RCC 7860 (cell line): ENCODE data around the gene PRAF2.

Source experiments
- DNase-seq: peaks from one replicate; pipeline ENCODE4 v3.0.0-alpha.2; 2015; ENCODE audit warnings: low spot score
- FAIRE-seq: peaks from 2 replicates; lab custom pipeline; 2012; peaks lifted over from hg19 to GRCh38; lab: Jason Lieb, UNC

PRAF2 gene

DNA sequence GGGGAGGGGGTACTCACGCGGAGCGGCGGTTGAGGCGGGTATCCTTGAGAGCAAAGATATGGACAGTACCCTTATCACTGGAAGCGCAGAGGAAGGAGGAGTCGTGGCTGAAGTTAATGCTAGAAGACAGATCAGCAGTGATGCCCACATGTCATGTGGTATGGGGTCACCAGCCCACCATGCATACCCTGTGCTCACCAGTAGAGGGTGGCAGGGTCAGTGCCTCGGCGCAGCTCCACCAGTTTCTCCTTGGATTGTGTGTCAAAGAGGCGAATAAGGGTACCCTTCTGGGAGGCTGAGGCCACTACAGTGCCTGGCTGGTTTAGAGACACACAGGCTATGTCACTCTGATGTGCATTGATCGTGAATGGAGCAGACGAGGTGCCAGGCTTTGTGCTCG is 1.5 kb upstream of the PRAF2 start:
- no peak for DNase-seq
- no peak for FAIRE-seq

DNA sequence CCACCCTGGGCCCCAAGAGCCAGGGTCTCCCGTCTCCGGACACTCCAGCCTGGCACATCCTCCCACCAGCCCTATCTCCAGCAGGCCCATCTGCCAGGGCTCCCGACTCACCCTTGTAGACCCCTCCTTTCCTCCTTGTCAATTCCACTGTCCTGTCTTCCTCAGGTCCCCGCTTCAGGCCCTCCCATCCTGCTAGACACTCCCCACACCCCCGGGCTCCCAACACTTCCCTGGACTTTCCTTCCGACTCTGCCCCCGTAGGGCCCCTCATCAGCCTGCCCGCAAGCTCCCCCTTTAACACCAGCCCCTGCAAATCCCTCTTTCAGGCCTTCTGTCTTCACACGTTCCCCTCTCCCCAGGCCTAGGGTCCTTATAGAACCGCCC is 1.1 kb downstream of the PRAF2 start:
- DNase-seq, result no peak
- FAIRE-seq, result no peak

DNA sequence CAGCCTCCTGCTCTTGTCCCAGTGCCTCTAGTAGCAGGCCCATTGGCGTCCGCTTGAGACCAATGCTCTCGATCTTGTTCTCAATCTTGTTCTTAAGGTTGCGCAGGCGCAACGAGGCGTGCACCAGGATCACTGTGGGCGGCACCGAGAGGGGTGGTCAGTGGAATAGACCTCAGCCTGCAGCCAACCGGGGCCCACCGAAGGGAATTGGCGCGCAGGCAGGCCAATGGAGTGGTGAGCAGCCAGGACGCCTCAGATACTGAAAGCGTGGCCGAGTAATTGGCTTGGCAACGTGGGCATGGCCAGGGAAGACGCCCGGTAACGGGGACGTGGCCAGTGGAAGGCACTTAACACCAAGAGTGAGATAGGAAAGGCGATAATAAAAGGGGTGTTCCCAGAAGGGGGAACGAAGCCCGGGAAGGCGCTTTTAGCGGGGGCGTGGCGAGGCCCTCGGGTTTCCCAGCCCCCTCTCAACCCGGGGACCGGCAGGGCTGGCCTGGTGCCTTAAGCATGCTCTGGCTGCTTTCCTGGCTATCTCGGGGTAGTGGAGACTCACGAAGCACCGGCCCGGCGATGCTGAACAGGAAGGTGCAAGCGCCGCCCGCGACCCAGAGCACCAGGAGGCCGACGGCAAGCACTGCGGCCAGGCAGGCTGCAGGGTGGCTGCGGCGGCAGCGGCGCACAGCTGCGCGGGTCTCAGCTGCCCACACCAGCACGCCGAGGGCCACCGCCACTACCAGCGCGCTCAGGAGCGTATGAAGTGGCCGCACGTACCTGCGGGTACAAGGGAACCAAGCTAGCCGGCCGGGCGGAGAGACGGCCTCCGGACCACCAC is 1.7 kb downstream of the PRAF2 start:
- no peak for DNase-seq
- no peak for FAIRE-seq

DNA sequence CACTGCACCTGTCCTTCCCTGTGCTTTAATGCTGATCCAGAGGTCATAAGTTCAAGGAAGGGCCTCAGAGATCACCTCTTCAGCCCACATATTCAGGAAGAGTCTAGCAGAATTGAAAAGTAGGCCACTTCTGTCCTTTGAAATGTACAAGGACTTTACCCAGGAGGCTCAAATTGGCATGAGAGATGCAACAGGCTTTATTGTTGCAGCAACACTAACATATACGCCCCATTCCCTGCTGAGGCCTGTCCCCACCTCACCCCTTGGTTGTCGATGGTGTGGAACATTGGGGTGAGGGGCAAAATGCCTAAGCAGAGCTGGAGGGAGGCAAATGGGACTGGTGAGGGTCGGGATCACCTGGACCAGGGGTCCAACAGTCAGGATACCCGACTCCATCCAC is 2.8 kb downstream of the PRAF2 start:
- FAIRE-seq (no peak), DNase-seq (no peak)

DNA sequence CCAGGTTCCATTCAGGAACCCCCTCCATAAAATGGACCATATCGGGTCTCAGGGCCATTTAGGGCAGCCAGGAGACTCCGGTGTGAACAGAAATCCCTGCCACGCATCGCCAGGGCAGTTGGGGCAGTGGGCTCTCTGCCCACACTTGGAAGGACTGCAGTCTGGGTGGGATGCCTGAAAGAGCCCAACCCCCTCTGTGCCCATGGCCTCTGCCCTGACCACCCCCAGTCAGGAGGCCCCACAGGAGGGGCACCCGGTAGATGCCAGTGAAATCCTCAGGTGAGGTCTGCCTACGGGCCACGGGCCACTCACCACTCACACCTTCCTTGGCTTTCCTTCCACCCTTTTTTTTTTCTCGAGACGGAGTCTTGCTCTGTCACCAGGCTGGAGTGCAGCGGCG is 4.8 kb downstream of the PRAF2 start:
- DNase-seq (no peak), FAIRE-seq (no peak)

DNA sequence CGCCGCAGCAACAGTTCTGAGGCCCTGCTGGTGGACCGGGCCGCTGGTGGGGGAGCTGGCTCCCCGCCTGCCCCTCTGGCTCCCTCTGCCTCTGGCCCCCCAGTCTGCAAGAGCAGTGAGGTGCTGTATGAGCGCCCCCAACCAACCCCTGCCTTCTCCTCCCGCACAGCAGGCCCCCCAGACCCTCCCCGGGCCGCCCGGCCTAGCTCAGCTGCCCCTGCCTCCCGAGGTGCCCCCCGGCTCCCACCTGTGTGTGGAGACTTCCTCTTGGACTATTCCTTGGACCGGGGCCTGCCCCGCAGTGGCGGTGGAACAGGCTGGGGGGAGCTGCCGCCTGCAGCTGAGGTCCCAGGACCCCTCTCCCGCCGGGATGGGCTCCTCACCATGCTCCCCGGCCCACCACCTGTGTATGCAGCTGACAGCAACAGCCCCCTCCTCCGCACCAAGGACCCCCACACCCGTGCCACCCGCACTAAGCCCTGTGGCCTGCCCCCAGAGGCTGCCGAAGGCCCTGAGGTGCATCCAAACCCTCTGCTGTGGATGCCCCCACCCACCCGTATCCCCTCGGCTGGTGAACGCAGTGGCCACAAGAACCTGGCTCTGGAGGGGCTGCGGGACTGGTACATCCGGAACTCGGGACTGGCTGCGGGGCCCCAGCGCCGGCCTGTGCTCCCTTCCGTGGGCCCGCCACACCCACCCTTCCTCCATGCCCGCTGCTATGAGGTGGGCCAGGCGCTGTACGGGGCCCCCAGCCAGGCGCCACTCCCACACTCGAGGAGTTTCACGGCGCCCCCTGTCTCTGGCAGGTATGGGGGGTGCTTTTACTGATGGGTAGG is 6.3 kb downstream of the PRAF2 start:
- DNase-seq, result no peak
- FAIRE-seq, result no peak

DNA sequence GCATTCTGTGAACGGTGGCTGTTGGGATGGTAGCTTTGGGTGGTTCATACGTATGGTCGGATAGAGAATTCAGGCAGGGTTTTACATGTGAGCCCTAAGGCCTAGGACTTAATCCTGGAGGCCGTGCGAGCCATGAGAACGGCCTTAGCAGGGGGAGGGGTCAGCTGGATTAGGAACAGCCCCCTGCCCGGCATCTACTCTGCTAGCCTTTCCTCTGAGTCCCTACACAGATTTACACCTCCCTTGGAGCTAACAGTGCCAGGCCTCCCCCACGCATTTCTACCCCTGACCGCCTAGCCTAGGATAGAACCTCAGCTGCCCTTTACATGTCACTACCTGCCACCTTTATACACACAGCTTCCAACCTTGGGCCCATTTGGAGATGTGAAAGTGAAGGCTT is 7.1 kb downstream of the PRAF2 start:
- FAIRE-seq (no peak), DNase-seq (no peak)

DNA sequence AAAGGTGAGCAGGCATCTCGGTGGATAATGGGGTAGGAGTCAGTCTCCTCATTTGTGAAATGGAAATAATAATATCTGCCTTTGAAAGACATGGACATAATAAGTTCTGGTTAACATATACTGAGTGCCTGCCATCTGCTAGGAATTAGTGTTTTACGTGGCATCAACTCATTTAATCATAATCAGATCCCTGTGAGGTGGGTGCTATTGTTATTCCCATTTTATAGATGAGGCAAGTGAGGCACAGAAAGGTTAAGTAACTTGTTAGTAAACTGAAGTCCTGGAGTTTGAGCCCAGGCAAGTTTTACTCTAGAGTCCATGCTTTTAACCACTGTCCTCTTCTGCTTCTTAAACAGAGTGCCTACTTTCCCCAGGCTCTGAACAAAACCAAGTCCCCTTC is 7.5 kb downstream of the PRAF2 start:
- FAIRE-seq (no peak), DNase-seq (no peak)

DNA sequence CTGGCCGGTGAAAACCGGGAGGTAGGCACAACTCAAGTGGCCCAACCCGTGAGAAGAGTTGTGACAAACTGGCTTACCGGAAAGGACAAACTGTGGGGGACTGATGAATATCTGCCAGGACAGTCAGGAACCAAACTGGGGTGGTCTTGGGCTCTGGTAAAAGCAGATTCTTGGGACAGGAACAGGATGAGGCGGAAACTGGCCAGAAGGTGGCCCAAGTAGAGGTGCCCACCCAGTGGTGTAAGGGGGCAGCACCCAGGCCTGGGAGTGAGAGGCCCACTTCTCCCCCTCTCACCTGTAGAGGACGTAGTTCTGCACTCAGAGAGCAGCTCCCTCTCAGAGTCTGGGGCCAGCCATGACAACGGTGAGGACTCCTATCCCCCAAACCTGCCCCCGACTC is 9.1 kb downstream of the PRAF2 start:
- no peak for FAIRE-seq
- no peak for DNase-seq

DNA sequence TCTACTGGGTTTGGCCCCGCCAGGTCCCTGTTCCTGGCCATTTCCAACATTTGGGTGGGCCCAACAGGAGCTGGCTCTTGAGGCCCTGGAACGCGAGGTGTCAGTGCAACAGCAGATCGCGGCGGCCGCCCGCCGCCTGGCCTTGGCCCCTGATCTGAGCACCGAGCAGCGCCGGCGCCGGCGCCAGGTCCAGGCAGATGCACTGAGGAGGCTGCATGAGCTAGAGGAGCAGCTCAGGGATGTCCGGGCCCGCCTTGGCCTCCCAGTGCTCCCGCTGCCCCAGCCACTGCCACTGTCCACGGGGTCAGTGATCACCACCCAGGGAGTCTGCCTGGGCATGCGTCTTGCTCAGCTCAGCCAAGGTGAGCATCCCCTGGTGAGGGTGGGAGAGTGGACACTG is 9.5 kb downstream of the PRAF2 start:
- FAIRE-seq, result no peak
- DNase-seq, result no peak

DNA sequence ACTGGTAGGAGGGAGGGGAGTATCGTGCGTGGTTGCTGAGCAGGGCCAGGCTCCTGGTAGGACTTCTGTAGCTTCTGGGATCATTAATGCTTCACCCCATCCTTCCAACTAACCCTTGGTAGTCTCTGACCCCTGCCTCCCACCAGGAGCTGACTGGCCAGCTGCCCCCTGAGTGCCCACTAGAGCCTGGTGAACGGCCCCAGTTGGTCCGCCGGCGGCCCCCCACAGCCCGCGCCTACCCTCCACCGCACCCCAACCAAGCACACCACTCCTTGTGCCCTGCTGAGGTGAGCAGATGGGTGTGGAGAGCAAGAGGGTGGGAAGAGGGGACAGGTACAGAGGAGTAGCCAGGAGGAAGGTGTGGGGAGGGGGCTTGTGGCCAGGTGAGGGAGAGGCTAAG is 10.1 kb downstream of the PRAF2 start:
- FAIRE-seq (no peak), DNase-seq (no peak)

DNA sequence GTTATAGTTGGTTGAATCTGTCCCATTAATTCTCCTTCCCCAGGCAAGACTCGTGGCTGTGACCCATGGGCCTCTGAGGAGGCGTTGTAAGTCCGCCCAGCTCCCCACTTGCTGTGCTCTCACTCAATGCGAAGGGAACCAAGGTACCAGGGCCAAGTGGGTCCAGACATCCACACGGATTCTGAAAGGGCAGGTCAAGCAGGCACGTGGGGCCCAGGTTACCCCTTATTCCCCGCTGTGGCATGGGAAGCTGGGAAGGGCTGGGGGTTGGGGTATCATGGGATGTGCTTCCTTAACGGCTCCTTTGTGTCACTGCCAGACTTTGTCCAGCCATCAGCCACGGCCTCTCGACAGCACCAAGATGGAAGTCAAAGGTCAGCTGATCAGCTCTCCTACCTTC is 11.9 kb downstream of the PRAF2 start:
- DNase-seq, result no peak
- FAIRE-seq, result no peak

DNA sequence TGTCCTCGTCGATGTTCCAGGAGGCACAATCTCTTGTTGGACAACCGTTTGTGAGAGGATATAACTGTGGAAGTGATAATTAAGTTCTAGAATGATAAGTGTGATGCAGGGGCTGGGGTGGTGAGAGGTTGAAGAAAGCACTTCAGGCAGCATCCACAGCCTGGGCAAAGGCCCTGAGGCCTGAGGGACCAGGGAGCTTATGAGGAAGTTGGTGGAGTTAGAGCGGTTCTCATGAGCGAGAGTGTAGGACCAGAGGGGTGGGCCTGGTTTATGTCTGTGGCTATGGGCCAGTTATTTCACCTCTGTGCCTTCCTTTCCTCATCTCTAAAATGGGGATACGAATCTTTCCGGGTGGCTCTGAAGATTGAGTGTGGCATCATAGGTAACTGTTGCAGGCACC is 12.3 kb downstream of the PRAF2 start:
- FAIRE-seq, result no peak

DNA sequence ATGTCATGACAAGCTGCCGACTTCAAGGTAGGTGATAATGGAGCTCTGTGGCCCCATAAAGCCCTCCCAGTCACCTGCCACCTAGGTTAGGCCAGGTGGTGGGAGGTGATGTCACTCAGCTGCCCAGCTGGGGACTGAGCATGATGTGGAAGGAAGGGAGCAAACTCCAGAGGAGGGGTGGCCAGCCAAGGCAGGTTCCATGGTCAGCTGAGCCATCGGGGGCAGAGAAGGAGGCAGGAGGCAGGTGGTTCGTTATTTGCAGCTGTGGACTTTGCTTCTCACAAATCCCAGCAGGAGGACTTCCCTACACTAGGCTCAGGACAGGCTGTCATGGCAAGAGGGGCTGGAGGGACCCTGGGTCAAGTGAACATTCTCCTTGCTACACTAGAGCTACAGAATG is 12.9 kb downstream of the PRAF2 start:
- FAIRE-seq (no peak), DNase-seq (no peak)

More for the DNA sequence above, 12.3 kb downstream of the PRAF2 start:
- DNase-seq, result no peak

DNA sequence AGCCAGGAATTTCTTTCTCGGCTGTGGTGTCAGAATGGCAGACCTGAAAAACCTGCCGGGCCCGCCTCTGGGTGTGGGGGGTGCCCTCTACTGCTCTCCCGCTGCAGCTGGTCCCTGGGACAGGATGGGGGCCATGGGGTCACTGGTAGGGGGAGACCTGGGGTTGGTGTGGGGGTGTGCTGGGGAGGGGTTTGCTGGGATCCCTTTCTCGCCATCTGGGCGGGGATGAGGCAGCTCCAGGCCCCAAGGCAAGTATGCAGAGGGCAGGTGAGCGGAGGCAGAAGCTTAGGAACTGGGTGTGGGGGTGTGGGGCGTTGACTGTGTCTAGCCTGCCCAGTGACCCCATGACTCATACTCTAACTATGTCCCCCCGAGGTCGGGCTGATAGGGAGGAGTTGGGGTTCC is 14.1 kb downstream of the PRAF2 start:
- no peak for DNase-seq
- FAIRE-seq, result no peak

DNA sequence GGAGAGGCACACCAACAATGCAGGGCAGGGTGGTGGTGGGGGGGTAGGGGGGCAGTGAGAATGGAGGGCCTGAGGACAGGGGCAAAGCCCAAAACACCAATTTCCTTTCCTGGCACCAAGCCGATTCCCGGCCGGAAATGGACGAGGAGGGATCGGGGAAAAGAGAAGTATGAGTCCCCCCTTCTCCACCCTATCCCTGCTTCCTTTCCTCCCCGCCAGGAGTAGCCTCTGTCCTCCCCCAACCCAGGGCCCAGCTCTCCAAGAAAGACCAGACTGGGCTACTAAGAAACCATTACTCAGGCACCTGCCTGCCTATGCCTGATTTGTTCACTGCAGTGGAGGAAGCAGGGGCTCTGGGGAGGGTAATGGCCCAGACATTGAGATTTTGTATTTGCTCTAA is 14.6 kb downstream of the PRAF2 start:
- no peak for FAIRE-seq
- no peak for DNase-seq

DNA sequence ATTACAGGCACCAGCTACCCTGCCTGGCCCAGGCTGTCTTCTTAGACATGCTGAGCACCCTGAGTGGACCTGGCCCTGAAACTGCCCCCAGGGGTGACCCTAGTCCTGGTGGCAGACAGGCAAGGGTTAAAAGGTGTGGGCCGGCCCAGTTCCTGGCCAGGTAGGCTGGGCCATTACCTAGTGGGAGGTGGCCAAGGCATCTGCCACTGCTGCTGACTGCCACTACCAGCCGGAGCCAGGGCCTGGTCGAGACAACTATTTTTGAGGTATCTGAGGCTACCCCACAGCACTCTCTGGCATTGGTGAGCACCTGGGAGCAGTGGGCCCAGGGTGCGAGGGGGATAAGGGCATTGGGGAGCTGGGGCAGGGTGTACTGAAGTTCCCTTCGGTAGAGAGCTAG is 15.0 kb downstream of the PRAF2 start, which contains the start of gene CCDC120:
Gene CCDC120, plus strand, starts transcription at position 206 of the 400 bp plus-strand sequence. CDS start 3,043 bp downstream, outside the sequence.
- no peak for FAIRE-seq
- DNase-seq, result no peak

DNA sequence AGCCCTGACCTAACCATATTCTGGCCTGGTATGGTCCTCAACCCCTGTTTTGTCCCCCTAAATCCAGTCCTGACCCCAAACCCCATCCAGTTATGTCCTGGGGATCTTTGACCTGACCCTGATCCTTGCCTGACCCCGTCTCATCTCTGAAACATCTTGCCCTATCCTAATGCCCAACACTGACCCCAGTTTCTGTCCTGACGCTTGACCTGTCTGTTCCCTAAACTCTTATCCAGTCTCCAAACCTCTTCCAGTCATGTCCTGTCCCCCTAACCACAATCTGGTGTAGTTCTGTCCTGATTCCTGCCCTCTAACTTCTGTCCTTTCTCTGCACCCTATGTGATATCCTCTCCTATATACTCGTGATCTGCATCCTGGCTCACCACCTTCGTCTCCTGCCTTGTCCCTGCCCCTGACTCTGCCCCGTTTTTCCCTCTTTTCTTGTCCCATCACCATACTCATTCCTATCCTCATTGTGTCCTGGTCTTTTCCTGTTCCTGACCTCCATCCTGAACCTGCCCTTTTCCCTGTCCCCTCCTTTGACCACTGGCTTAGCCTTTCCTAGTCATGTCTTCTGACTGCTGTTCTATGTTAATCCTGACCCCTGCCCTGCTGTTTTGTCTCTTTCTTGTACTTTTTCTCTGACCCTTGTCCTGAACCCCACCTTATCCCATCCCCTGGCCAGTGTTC is 19.6 kb downstream of the PRAF2 start:
- no peak for FAIRE-seq
- no peak for DNase-seq

DNA sequence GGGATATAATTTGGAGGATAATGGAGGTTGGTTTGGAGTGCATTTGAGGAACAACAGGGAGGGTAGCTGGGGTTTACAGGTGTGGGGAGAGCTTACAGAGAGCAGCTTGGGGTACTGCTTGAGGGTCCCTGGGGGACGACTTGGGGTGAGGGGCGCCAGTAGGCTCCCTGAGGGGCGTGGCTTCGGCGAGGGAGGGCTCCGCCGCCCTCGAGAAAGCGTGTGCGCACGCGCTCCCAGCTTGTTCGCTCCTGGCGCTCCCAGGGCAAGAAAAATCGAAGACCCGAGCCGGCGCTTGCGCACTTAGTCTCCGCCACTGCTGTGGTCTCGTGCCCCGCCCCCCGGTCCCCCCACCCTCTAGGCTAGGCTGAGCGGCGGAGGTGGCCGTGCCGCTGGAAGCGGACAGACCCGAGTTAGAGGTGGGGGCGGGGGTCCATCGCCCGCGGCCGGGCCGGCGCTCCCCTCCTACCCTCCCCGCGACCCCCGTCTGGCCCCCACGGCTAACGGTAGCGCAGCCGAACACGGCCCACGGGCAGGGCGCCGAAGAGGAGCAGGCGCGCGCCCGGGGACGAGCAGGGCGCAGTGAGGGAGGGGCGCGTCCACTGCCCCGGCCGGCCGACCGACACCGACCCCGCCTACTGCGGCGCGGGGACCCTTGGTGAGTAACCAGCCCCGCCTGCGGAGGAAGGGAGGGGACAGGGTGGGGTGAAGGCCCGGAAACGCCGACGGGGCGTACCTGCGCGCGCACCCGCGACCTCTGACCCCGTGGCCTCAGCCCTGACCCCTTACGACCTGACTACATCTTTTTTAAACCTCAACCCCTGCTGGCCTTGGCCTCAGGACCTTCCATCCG is 20.4 kb downstream of the PRAF2 start:
- FAIRE-seq (no peak), DNase-seq (no peak)

DNA sequence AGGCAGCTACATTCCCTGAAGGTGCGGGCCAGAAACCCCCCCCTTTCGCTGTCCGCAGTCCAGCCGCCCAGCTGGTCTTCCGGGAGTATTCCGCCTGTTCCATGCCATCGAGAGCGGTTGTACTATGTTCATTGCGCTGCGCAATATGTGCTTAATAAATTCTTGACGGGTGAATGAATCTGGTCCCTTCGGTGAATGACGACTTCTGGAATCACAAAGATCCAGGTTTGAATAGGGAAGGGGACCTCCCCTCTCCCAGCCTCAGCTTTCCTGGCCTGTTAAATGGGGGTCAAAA is 29.9 kb downstream of the PRAF2 start:
- DNase-seq, result no peak
- no peak for FAIRE-seq
